Natural killer cell (primary cell): ENCODE data around the gene LRP1B. TPM values are rescaled to one million over a fixed set of nuclear protein-coding genes. Genes with fewer than 3 reads are reported as not detected.

ENCODE experiments used
- ATAC-seq, 3 donors: fragments of 150-1000 bp in 2 of 3; fragments of 200-7000 bp in 1 of 3; cut with Tn5 transposase; 1 replicate in 1 of 3; 2 replicates in 2 of 3; pipeline ENCODE4 v1.10.0; 2021; ENCODE audit warnings: mild to moderate bottlenecking in 2 of 3, moderate library complexity in 2 of 3
- DNase-seq, 2 donors: peaks; one replicate each; pipeline versions ENCODE4 v3.0.0 to v3.0.0-alpha.2; 2013 to 2021; ENCODE audit warnings: mixed read lengths in 1 of 2
- H3K27ac ChIP-seq: one replicate; pipeline ENCODE4 v1.5.1; 2013; ENCODE audit warnings: mild to moderate bottlenecking, low read length
- H3K27me3 ChIP-seq: one replicate; pipeline ENCODE4 v1.6.1; 2013; ENCODE audit warnings: low read length; ENCODE audit not compliant: control insufficient read depth, insufficient read depth
- H3K36me3 ChIP-seq: one replicate; pipeline ENCODE4 v1.6.1; 2013; ENCODE audit warnings: low read length; ENCODE audit not compliant: control insufficient read depth, insufficient read depth
- H3K4me1 ChIP-seq: one replicate; pipeline ENCODE4 v1.6.1; 2013; ENCODE audit warnings: low read length; ENCODE audit not compliant: control insufficient read depth, insufficient read depth
- H3K4me3 ChIP-seq: one replicate; pipeline ENCODE4 v1.5.1; 2013; ENCODE audit warnings: low read length
- H3K9me3 ChIP-seq: one replicate; pipeline ENCODE4 v1.6.1; 2013; ENCODE audit warnings: low read length; ENCODE audit not compliant: control insufficient read depth, insufficient read depth
- H3K27ac Mint-ChIP-seq, 2 donors: one replicate each; pipeline ENCODE4 v1.8.0; 2022; ENCODE audit warnings: mild to moderate bottlenecking in 2 of 2, mixed read lengths in 2 of 2, moderate library complexity in 1 of 2
- H3K27me3 Mint-ChIP-seq, 2 donors: one replicate each; pipeline ENCODE4 v1.8.0; 2022; ENCODE audit warnings: low read depth in 2 of 2, mixed read lengths in 2 of 2
- H3K36me3 Mint-ChIP-seq: one replicate; pipeline ENCODE4 v1.8.0; 2022; ENCODE audit warnings: mixed read lengths
- H3K4me1 Mint-ChIP-seq, 2 donors: one replicate each; pipeline ENCODE4 v1.8.0; 2022; ENCODE audit warnings: mixed read lengths in 2 of 2
- H3K4me3 Mint-ChIP-seq: one replicate; pipeline ENCODE4 v1.8.0; 2022; ENCODE audit warnings: mild to moderate bottlenecking, moderate library complexity, mixed read lengths
- H3K9me3 Mint-ChIP-seq, 2 donors: one replicate each; pipeline ENCODE4 v1.8.0; 2022; ENCODE audit warnings: mixed read lengths in 2 of 2
- CTCF ChIP-seq: fragments of 200-600 bp; IDR thresholded peaks from one replicate; pipeline ENCODE4 v1.8.0; 2022; ENCODE audit warnings: antibody characterized with exemption
- WGBS: methylation state at CpG from one replicate; pipeline ENCODE4 v1.1.7; 2013; ENCODE audit warnings: missing lambda C conversion rate; ENCODE audit not compliant: insufficient coverage; 5-methylcytosine and 5-hydroxymethylcytosine counted together
- intact Hi-C: fragments of 100-400 bp; cut with micrococcal nuclease; formaldehyde crosslinking; loops from one replicate; pipeline ENCODE4 v1.14.2; 2022
- total RNA-seq, 4 donors: library from RNA; stranded (reverse); fragments of 120-200 nt in 1 of 4; gene quantifications; one replicate each; pipeline versions ENCODE4 v1.2.3 to v1.2.4, GENCODE V29; 2013 to 2022

LRP1B gene
- total RNA-seq, 3 donors from 2014 or later (not counting 1 experiment from before 2014, with no cell fraction given), result 0.05 TPM; not detected in 2

- H3K27ac ChIP-seq, result no peak overlapping the region
- WGBS, result 84% methylated on average over 5 of the region's 5 CpGs
- ATAC-seq (no peak), DNase-seq (no peak)
- peaks cover 5% of the 10 kb centered on the region for H3K36me3 Mint-ChIP-seq
- TF ChIP-seq CTCF, result no peak
- H3K4me1 ChIP-seq, result no peaks in the 10 kb centered on the region
- H3K36me3 ChIP-seq, result no peaks in the 10 kb centered on the region
- no peak overlapping the region for H3K27ac Mint-ChIP-seq
- intact Hi-C loops, result no loop called here
- H3K9me3 Mint-ChIP-seq, result peaks cover 10 to 17% of the 10 kb centered on the region in 2 donors
- no peaks in the 10 kb centered on the region for H3K4me1 Mint-ChIP-seq
- H3K27me3 Mint-ChIP-seq, result no peaks in the 10 kb centered on the region
- H3K4me3 Mint-ChIP-seq, result no peak overlapping the region
- no peaks in the 10 kb centered on the region for H3K27me3 ChIP-seq
- peaks cover 4% of the 10 kb centered on the region for H3K9me3 ChIP-seq
- H3K4me3 ChIP-seq, result no peak overlapping the region
These were observed 540.2 kb downstream of the LRP1B start for GRCh38 chr2:141590620-141591019.

GRCh38 chr2:141589314-141589713 is 541.5 kb downstream of the LRP1B start:
- Mint-ChIP-seq H3K36me3 (peaks cover 5% of the 10 kb centered on the region), H3K4me3 (no peak overlapping the region), H3K27me3 (no peaks in the 10 kb centered on the region), H3K4me1 (no peaks in the 10 kb centered on the region), H3K27ac (no peak overlapping the region), H3K9me3 (peaks cover 12 to 17% of the 10 kb centered on the region in 2 donors)
- no peak overlapping the region for H3K27ac ChIP-seq
- 73% methylated on average over 6 of the region's 7 CpGs for WGBS
- DNase-seq, result no peak
- no peak for ATAC-seq
- no peaks in the 10 kb centered on the region for H3K4me1 ChIP-seq
- intact Hi-C loops, result no loop called here
- no peak overlapping the region for H3K4me3 ChIP-seq
- no peaks in the 10 kb centered on the region for H3K27me3 ChIP-seq
- peaks cover 4% of the 10 kb centered on the region for H3K9me3 ChIP-seq
- no peak for TF ChIP-seq CTCF
- no peaks in the 10 kb centered on the region for H3K36me3 ChIP-seq

- H3K4me1 Mint-ChIP-seq, result no peaks in the 10 kb centered on the region
- no peak for DNase-seq
- Histone ChIP-seq H3K27ac (no peak overlapping the region), H3K4me3 (no peak overlapping the region), H3K36me3 (no peaks in the 10 kb centered on the region), H3K9me3 (no peaks in the 10 kb centered on the region), H3K4me1 (no peaks in the 10 kb centered on the region), H3K27me3 (no peaks in the 10 kb centered on the region)
- ATAC-seq, result no peak
- WGBS, result no CpG with 5 or more reads among the region's 1 CpG
- H3K9me3 Mint-ChIP-seq, result peaks cover 11 to 17% of the 10 kb centered on the region in 2 donors
- no peaks in the 10 kb centered on the region for H3K27me3 Mint-ChIP-seq
- peaks cover 5% of the 10 kb centered on the region for H3K36me3 Mint-ChIP-seq
- TF ChIP-seq CTCF, result no peak
- intact Hi-C loops, result no loop called here
- no peak overlapping the region for H3K4me3 Mint-ChIP-seq
- H3K27ac Mint-ChIP-seq, result no peak overlapping the region
These were observed 543.8 kb downstream of the LRP1B start for GRCh38 chr2:141586985-141587384.

GRCh38 chr2:141582213-141582612 is 548.6 kb downstream of the LRP1B start:
- no peak overlapping the region for H3K27ac Mint-ChIP-seq
- H3K36me3 Mint-ChIP-seq, result no peaks in the 10 kb centered on the region
- H3K4me3 ChIP-seq, result no peak overlapping the region
- no peaks in the 10 kb centered on the region for H3K9me3 ChIP-seq
- no peaks in the 10 kb centered on the region for H3K36me3 ChIP-seq
- no peak for ATAC-seq
- no peaks in the 10 kb centered on the region for H3K27me3 Mint-ChIP-seq
- H3K27ac ChIP-seq, result no peak overlapping the region
- H3K9me3 Mint-ChIP-seq, result peaks cover 6 to 7% of the 10 kb centered on the region in 2 donors
- H3K27me3 ChIP-seq, result no peaks in the 10 kb centered on the region
- TF ChIP-seq CTCF, result no peak
- no peak overlapping the region for H3K4me3 Mint-ChIP-seq
- H3K4me1 Mint-ChIP-seq, result no peaks in the 10 kb centered on the region
- intact Hi-C loops, result no loop called here
- no peak for DNase-seq
- 96% methylated on average over 2 of the region's 3 CpGs for WGBS
- H3K4me1 ChIP-seq, result no peaks in the 10 kb centered on the region
